T-helper 17 cell (primary cell): ENCODE data around the gene DHX40. TPM values are rescaled to one million over a fixed set of nuclear protein-coding genes. Genes with fewer than 3 reads are reported as not detected.
"Not testable (repeated sequence)": the region's sequence is repeated elsewhere in the genome, so short reads cannot be mapped to it uniquely, and the experiment has no call there.

Experiments used
- ATAC-seq: fragments of 150-1000 bp; cut with Tn5 transposase; 2 replicates; pipeline ENCODE4 v1.10.0; 2021; ENCODE audit warnings: mild to moderate bottlenecking, moderate library complexity
- DNase-seq, 3 donors: peaks; one replicate each; pipeline versions ENCODE4 v3.0.0 to v3.0.0-alpha.2; 2020 to 2021
- H3K9me3 ChIP-seq: one replicate; pipeline ENCODE4 v1.7.0; 2013; ENCODE audit warnings: low read length, mild to moderate bottlenecking; ENCODE audit not compliant: control insufficient read depth, poor library complexity, severe bottlenecking
- H3K27ac Mint-ChIP-seq: one replicate; pipeline ENCODE4 v1.8.0; 2022; ENCODE audit warnings: mild to moderate bottlenecking, moderate library complexity, mixed read lengths
- H3K27me3 Mint-ChIP-seq: one replicate; pipeline ENCODE4 v1.8.0; 2022; ENCODE audit warnings: mixed read lengths
- H3K36me3 Mint-ChIP-seq: one replicate; pipeline ENCODE4 v1.8.0; 2022; ENCODE audit warnings: low read depth, mixed read lengths
- H3K4me1 Mint-ChIP-seq: one replicate; pipeline ENCODE4 v1.8.0; 2022; ENCODE audit warnings: mild to moderate bottlenecking, mixed read lengths
- H3K4me3 Mint-ChIP-seq: one replicate; pipeline ENCODE4 v1.8.0; 2022; ENCODE audit warnings: mild to moderate bottlenecking, moderate library complexity, mixed read lengths
- total RNA-seq, 4 donors: library from RNA in 2 of 4; stranded (reverse) in 2 of 4; gene quantifications; one replicate each; pipeline ENCODE4 v1.2.3 and lab custom pipeline; 2022 to 2026

Gene DHX40, protein sequence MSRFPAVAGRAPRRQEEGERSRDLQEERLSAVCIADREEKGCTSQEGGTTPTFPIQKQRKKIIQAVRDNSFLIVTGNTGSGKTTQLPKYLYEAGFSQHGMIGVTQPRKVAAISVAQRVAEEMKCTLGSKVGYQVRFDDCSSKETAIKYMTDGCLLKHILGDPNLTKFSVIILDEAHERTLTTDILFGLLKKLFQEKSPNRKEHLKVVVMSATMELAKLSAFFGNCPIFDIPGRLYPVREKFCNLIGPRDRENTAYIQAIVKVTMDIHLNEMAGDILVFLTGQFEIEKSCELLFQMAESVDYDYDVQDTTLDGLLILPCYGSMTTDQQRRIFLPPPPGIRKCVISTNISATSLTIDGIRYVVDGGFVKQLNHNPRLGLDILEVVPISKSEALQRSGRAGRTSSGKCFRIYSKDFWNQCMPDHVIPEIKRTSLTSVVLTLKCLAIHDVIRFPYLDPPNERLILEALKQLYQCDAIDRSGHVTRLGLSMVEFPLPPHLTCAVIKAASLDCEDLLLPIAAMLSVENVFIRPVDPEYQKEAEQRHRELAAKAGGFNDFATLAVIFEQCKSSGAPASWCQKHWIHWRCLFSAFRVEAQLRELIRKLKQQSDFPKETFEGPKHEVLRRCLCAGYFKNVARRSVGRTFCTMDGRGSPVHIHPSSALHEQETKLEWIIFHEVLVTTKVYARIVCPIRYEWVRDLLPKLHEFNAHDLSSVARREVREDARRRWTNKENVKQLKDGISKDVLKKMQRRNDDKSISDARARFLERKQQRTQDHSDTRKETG
- total RNA-seq = 10 to 100 TPM; 40.6 to 47.3 TPM
- 64.1 to 75.2 reads per million in 2 donors for total RNA-seq (lab: John Stamatoyannopoulos, UW)

DNA sequence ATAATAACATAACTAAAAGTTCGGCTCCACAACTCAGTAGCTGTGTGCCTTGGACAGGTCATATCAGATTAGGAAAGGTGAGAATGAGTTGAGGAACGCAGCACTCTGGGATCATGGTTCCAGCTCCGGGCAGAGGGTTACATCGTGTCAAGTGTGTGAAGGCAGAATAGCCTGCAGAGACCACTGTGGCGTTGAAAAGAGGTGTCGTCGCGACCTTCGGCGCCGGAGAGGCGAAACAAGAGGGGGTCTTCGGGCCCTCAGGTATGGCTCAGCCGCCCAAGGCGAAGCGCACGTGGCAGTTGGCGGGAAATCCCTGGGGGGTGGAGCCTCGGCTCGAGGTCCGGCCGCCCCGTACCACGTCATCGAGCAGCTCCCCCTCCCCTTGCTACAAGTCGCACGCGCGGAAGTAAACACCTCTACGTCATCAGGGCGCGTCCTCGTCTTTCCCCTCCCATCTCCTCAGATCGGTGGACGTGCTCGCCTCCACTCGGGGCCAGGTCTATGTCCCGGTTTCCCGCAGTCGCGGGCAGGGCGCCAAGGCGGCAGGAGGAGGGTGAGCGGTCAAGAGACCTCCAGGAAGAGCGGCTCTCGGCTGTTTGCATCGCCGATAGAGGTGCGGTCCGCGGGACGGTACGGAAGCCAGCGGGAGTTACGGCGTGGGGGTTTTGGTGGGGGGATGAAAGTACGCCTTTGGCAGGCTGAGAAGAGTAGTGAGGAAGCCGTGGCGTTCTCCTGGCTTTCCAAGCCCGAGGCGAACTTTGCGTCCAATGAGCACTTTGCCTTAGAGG is at the start of gene DHX40:
TSS of gene DHX40 (plus strand) at position 440 of the 788 bp plus-strand sequence. CDS start at position 502, 62 bp downstream.
- DNase-seq = peak; percentile 85 to 88 (median 86)
- no peaks in the 10 kb centered on the region for H3K9me3 ChIP-seq
- Mint-ChIP-seq H3K4me3 (peak within 1 kb of the TSS; percentile 100), H3K4me1 (peaks cover 20% of the 10 kb centered on the region), H3K27me3 (no peaks in the 10 kb centered on the region), H3K36me3 (peaks cover 4% of the 10 kb centered on the region), H3K27ac (peak within 1 kb of the TSS; percentile 99)
- peak; percentile 91 for ATAC-seq

DNA sequence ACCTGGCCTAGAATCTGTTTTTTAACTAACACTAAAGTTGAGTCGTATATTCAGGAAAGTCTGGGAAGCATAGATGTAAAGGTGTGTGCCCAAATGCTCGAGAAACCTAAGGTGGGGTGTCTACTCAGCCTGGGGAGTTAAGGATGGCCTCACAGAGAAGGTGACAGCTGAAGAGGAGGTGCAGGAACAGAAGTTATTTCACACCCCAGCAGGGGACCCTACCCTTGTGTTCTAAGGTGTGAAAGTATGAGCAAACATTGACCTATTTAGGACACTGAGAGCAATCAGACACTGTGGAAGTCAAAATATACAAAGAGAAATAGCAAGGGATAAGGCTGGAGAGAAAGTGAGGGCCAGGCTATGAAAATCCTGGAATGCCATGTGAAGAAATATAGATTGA is 49.0 kb upstream of the DHX40 start:
- Mint-ChIP-seq H3K4me3 (no peak overlapping the region), H3K27ac (no peak overlapping the region), H3K27me3 (peaks cover 20% of the 10 kb centered on the region), H3K36me3 (no peaks in the 10 kb centered on the region), H3K4me1 (peaks cover 2% of the 10 kb centered on the region)
- no peaks in the 10 kb centered on the region for H3K9me3 ChIP-seq
- ATAC-seq (no peak), DNase-seq (no peak)

DNA sequence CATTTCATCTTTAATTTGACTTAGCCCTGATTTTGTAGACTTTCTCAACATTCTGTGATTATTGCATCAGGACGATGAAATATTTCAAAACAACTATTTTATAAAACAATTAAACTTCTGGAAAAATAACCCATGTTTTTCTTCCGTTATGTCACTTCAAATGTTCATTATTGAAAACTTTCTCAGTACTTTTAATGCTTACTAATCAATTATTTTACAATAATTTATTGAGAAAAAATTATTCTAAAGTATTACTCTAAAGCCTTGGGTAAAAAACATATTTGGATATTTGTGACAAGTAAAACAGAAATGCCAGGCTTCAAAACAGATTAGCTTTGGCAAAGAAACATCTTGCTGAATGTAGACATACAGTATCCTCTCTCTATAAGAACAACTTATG is 46.3 kb upstream of the DHX40 start:
- Mint-ChIP-seq H3K27me3 (peaks cover 22% of the 10 kb centered on the region), H3K4me1 (peaks cover 4% of the 10 kb centered on the region), H3K27ac (no peak overlapping the region), H3K4me3 (no peak overlapping the region), H3K36me3 (no peaks in the 10 kb centered on the region)
- no peaks in the 10 kb centered on the region for H3K9me3 ChIP-seq
- ATAC-seq = no peak
- no peak for DNase-seq

DNA sequence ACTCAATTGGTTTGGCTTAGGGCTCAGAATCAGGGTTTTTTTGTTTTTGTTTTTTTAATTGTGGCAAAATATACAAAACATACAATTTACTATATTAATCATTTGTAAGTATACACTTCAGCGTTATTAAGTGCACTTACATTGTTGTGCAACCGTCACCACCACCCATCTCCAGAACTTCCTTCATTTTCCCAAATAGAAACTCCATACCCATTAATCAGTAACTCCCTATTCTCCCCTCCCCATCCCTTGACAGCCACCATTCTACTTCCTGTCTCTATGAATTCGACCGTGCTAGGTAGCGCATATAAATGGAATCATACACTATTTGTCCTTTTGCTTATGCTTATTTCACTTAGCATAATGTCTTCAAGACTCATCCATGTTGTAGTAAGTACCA is 45.2 kb upstream of the DHX40 start:
- no peak overlapping the region for H3K27ac Mint-ChIP-seq
- no peak for DNase-seq
- H3K4me3 Mint-ChIP-seq = peak overlapping the region; percentile 41
- H3K36me3 Mint-ChIP-seq = no peaks in the 10 kb centered on the region
- peaks cover 19% of the 10 kb centered on the region for H3K27me3 Mint-ChIP-seq
- ATAC-seq = no peak
- no peaks in the 10 kb centered on the region for H3K9me3 ChIP-seq
- H3K4me1 Mint-ChIP-seq = peaks cover 4% of the 10 kb centered on the region

DNA sequence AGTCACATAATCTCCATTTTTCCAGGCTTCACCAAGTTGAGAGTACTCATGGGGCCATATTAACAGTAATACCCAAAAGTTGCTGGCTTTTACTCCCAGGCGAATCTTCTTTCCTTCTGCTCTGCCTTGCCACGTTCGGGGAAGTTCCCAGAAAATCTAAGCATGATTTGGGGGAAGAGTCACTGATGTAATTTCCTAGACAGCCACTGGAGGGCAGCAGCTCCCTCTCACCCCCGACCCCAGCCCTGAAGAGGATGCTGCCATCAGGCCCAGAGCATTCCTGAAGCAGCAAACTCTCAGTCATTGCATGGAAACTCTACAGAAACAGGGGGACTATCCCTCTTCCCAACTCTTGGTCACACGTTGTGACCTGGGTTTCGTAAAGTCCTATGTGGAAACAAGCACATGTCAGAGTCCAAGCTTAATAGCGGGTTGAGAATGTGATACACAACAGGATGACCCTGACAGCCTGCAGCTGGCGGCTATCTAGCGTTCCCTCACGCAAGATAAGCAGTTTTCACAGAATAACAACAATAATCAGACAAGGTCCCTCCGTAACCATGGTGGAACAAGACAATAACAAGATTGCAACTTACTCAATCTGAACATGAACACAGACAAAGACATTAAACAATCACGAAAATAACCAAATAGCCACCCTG is 43.8 kb upstream of the DHX40 start:
- ATAC-seq (peak; percentile 73), DNase-seq (peak; percentile 31 to 45 (median 34))
- peaks cover 6% of the 10 kb centered on the region for H3K4me1 Mint-ChIP-seq
- no peaks in the 10 kb centered on the region for H3K9me3 ChIP-seq
- no peak overlapping the region for H3K4me3 Mint-ChIP-seq
- H3K27ac Mint-ChIP-seq = no peak overlapping the region
- H3K36me3 Mint-ChIP-seq = no peaks in the 10 kb centered on the region
- H3K27me3 Mint-ChIP-seq = peaks cover 21% of the 10 kb centered on the region

DNA sequence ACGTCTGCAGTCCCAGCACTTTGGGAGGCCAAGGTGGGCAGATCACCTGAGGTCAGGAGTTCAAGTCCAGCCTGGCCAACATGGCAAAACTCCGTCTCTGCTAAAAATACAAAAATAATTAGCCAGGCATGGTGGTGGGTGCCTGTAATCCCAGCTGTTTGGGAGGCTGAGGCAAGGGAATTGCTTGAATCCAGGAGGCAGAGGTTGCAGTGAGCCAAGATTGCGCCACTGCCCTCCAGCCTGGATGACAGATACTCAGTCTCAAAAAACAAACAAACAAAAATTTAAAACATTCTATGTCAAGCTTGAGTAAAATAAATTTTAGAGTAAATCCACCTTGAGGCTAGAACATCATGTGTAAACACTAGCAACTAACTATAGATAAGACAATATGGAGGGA is 40.5 kb upstream of the DHX40 start:
- H3K4me3 Mint-ChIP-seq, H3K4me1 Mint-ChIP-seq, H3K9me3 ChIP-seq, H3K27ac Mint-ChIP-seq, H3K36me3 Mint-ChIP-seq, ATAC-seq, DNase-seq: not testable (repeated sequence)
- H3K27me3 Mint-ChIP-seq = peaks cover 39% of the 10 kb centered on the region

DNA sequence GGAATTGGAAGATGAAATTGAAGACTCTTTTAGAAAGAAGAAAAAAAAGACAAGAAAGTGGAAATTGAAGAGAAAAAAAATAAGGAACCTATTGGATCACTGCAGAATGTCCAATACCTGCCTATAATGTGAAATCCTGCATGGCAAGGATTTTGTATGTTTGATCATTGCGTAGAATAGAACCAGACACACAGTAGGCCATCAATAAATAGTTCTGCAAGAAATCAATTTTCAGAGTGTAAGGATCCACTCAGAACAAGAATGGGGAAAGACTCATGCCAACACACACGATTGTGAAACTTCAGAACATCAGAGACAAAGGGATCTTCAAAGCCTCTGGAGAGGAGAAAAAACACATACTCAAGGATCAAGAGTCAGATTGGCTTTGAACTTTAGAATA is 39.7 kb upstream of the DHX40 start:
- H3K36me3 Mint-ChIP-seq = no peaks in the 10 kb centered on the region
- no peak for DNase-seq
- no peak for ATAC-seq
- H3K9me3 ChIP-seq = no peaks in the 10 kb centered on the region
- peaks cover 6% of the 10 kb centered on the region for H3K4me1 Mint-ChIP-seq
- peaks cover 35% of the 10 kb centered on the region for H3K27me3 Mint-ChIP-seq
- no peak overlapping the region for H3K4me3 Mint-ChIP-seq
- no peak overlapping the region for H3K27ac Mint-ChIP-seq

DNA sequence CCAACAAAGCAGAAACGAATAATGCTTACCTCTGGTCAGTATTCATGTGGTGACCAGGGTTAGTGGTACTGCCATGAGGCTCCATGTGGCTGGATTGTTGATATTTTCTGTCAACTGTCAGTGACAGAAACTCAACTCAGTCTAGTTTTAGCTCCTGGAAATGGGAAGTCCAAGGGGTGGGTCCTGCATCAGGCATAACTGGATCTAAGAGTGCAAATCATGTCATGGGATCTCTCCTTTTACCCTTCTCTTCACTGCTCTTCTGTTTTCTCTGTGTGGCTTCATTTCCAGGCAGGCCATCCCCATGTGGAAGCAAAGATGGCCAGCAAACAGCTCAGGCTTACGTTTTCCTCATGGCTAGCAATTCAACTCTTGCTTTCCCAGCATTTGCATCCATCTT is 39.0 kb upstream of the DHX40 start:
- no peak for ATAC-seq
- H3K4me3 Mint-ChIP-seq = no peak overlapping the region
- H3K9me3 ChIP-seq = no peaks in the 10 kb centered on the region
- H3K27ac Mint-ChIP-seq = no peak overlapping the region
- H3K27me3 Mint-ChIP-seq = peaks cover 28% of the 10 kb centered on the region
- DNase-seq = no peak
- H3K36me3 Mint-ChIP-seq = no peaks in the 10 kb centered on the region
- H3K4me1 Mint-ChIP-seq = peaks cover 4% of the 10 kb centered on the region

DNA sequence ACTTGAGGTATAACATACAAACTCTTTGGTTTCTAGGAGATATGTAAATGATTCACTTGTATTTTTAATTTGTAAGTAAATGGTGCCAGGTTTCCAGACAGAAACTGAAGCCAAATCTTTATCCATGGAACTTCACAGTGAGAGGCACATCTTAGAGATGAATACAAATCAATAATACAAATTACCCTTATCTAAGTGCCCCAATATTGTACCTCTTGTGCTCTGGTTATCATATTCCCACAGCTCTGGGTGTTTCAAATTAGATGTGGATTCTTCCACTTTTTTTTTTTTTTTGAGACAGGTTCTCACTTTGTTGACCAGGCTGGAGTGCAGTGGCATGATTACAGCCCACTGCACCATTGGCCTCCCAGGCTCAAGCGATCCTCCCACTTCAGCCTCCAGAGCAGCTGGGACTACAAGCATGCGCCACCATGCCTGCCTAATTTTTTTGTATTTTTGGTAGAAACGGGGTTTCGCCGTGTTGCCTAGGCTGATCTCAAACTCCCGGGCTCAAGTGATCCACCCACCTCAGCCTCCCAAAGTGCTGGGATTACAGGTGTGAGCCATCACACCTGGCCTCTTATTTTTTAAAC is 38.0 kb upstream of the DHX40 start:
- H3K9me3 ChIP-seq = no peaks in the 10 kb centered on the region
- Mint-ChIP-seq H3K4me1 (peaks cover 2% of the 10 kb centered on the region), H3K27ac (no peak overlapping the region), H3K27me3 (peaks cover 23% of the 10 kb centered on the region), H3K4me3 (no peak overlapping the region), H3K36me3 (no peaks in the 10 kb centered on the region)
- ATAC-seq (no peak), DNase-seq (no peak)

DNA sequence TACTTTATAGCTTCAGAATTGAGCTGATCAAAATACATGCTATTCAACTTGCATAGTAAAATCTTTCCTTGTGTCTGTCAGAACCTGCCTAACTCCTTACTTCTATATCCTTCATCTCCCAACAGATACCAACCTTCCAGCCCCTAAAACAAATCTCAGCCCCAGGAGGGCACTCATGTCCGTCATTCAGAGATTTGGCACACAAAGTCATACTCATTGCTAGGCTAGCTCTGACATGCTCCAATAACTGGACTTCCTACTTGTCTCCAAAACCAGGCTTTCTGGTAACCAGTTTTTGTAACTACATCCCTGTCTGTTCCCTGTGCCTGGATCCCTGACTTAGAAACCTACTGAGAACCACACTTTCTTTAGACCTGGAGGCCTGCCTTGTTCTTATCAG is 37.5 kb upstream of the DHX40 start:
- Mint-ChIP-seq H3K27me3 (peaks cover 23% of the 10 kb centered on the region), H3K27ac (no peak overlapping the region), H3K36me3 (no peaks in the 10 kb centered on the region), H3K4me3 (no peak overlapping the region), H3K4me1 (peaks cover 2% of the 10 kb centered on the region)
- DNase-seq (no peak), ATAC-seq (no peak)
- H3K9me3 ChIP-seq = no peaks in the 10 kb centered on the region

DNA sequence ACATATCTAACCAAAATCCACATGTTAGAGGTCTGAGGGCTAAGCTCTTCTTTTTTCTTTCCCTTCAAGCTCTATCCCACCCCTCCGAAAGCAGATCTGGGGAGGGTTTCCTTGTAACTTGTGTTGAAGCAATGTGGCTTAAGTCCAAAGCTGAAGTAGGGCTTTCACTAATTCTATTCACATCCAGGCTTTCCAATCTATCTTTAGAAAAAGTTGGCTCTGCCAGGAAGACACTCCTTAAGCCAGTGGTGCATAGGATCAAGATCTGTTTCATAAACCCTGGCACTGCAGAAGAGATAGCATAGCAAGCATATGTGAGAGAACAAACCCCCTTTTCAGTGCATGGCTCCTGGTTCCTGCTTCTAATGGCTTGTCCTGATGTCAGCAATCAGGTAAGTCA is 34.9 kb upstream of the DHX40 start:
- no peak for ATAC-seq
- H3K9me3 ChIP-seq = no peaks in the 10 kb centered on the region
- no peak for DNase-seq
- Mint-ChIP-seq H3K4me3 (no peak overlapping the region), H3K36me3 (peaks cover 2% of the 10 kb centered on the region), H3K27ac (no peak overlapping the region), H3K4me1 (peaks cover 3% of the 10 kb centered on the region), H3K27me3 (peaks cover 28% of the 10 kb centered on the region)

DNA sequence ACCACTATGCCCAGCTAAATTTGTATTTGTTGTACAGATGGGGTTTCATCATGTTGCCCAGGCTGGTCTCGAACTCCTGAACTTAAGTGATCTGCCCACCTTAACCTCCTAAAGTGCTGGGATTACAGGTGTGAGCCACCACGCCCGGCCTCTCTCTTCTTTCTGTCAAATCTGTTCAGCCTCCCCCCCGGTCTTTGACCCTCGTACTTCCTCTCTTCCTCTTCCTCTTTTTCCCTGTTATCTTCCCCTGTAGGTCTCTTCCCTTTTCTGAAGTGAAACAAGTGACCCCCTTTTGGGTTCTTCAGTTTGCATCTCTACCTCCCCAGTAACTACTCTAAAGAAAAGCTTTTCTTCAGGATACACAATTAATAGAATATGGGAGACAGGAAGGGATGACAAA is 31.7 kb upstream of the DHX40 start:
- Mint-ChIP-seq H3K4me1 (peaks cover 3% of the 10 kb centered on the region), H3K27me3 (peaks cover 18% of the 10 kb centered on the region), H3K4me3 (no peak overlapping the region), H3K36me3 (peaks cover 2% of the 10 kb centered on the region), H3K27ac (no peak overlapping the region)
- ATAC-seq (no peak), DNase-seq (no peak)
- no peaks in the 10 kb centered on the region for H3K9me3 ChIP-seq
